GM12874 (cell line): ENCODE measurements around the gene SLC48A1.

Source experiments
- TF ChIP-seq, protein P1 (sequence below): IDR thresholded peaks from 2 replicates; pipeline ENCODE4 v1.5.1; 2011; ENCODE audit warnings: low read depth, mild to moderate bottlenecking, control low read depth, low read length, moderate library complexity; ENCODE audit not compliant: insufficient read depth

The SLC48A1 gene

DNA sequence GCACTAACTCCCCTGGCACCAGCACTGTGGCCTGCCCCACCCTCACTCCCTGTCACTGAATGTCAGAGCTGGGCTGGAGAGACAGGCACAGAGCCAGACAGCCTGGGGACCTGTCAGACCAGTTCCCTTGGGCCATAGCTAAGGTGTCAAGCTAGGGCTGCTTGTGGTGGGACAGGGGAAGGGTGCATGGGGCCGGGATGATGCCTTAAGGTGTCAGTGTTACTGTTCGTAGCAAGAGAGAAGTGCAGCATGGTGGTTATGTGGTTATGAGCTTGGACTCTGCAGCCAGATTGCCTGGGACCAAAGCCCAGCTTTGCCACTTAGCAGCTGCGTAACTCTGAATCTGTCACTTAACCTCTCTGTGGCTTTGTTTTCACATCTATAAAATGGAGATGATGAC lies 18.2 kb upstream of the SLC48A1 start:
- TF ChIP-seq, protein P1, sequence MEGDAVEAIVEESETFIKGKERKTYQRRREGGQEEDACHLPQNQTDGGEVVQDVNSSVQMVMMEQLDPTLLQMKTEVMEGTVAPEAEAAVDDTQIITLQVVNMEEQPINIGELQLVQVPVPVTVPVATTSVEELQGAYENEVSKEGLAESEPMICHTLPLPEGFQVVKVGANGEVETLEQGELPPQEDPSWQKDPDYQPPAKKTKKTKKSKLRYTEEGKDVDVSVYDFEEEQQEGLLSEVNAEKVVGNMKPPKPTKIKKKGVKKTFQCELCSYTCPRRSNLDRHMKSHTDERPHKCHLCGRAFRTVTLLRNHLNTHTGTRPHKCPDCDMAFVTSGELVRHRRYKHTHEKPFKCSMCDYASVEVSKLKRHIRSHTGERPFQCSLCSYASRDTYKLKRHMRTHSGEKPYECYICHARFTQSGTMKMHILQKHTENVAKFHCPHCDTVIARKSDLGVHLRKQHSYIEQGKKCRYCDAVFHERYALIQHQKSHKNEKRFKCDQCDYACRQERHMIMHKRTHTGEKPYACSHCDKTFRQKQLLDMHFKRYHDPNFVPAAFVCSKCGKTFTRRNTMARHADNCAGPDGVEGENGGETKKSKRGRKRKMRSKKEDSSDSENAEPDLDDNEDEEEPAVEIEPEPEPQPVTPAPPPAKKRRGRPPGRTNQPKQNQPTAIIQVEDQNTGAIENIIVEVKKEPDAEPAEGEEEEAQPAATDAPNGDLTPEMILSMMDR = no peak

DNA sequence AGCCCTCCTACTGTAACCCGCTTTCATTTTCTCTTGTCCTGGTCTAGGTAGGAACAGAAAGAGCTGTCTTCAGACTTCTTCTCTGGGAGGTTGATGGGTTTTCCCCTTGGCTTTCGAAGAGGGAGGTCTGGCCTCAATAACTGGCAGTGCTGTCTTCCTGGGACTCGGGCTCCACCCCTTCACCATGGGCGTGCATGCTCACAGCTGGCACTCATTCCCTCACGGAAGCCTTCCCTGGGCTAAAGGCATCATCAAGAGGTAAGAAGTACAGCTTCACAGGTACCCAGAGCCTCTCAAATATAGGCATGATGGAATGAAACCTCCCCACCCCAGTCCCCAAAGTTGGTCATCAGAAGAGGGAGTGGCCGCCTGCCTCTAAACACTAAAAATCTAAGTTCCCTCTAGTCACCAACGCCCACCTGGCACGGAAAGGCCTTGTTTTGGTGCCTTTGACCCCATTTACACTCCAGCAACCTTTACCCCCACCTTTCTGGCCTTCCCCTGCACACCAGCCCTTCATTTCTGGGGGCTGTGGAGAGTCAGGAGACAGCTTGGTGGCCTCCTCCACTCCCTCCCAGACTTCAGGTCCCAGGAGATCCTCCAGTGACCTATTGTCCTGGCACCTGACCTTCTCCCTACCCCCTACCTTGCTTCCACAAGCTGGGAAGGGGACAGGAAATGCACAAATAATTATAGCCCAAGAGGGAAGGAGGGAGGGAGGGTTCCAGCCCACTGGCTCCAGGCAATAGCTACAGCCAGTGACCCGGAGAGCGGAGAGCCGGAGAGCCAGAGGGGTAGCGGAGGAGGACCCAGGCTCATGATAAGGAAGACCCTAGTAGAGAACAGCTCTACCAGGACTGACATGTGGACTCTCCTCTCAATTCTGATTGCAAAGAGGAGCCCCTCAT lies 17.1 kb upstream of the SLC48A1 start:
- TF ChIP-seq, protein P1 = no peak

DNA sequence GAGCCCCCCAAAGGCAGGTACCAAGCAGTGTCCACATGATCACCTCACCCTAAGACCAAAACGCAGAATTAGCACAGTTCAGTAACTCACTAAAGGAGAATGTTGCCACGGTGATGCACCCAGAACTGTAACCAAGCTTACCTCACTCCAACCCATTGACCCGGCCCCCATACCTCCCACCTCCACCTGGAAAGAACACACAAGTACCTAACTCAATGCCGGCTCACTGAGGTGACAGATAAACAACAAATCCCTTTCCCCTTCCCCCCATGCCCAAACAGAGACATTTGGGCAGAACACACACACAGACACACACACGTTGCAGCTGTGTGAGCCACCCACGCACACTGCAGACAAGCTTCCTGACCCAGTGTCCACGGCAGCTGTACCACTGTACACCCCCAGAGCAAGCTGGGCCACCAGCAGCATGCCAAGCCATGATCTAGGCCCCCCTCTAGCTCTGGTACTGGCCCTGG lies 15.6 kb upstream of the SLC48A1 start:
- TF ChIP-seq, protein P1 = no peak

DNA sequence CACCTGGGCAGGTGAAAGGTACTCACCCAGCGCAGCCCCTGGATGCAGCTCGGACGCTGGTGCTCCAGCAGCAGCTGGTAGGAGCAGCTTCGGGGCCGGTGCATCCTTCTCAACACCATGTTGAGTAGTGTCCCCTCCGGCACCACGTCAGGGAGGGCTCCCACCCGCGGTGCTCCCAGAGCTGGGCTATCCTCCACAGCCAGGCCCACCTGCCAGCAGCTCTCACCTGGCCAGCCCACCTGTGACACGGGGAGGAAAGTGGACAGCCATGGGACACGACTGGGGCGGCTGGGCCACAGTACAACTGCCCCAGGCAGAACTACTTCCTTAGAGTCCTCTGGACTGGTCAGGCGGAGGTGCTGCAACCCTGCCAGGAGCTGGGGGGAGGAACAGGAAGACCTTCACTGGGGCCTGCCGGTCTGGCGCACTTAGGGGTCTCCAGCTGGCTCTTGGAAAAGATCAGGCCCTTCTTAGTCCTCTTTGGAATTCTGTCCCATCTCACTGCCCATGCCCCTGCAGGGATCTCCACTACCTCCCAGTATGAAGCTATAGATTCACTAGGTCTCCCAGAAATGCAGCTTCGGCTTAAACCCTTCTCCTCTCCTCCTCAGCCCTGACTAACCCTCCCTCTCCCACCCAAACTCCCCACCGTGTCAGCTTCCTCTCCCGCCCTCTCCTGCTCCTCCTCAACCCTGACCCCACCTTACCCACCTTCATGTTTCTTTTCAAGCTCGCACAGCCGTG lies 15.0 kb upstream of the SLC48A1 start:
- TF ChIP-seq, protein P1 = no peak

DNA sequence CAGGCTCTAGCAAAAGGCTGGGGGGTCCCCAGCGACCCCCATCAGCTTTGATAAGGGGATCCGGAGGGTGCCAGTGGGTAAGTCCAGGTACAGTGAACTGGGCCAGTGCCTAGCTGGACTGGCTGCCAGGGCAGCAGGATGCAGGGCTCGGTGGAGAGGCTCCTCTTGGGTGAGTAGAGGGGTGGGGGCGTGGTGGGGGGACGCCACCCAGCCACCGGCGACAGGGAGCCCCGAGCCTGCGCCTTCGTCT lies 14.5 kb upstream of the SLC48A1 start:
- TF ChIP-seq, protein P1 = no peak

DNA sequence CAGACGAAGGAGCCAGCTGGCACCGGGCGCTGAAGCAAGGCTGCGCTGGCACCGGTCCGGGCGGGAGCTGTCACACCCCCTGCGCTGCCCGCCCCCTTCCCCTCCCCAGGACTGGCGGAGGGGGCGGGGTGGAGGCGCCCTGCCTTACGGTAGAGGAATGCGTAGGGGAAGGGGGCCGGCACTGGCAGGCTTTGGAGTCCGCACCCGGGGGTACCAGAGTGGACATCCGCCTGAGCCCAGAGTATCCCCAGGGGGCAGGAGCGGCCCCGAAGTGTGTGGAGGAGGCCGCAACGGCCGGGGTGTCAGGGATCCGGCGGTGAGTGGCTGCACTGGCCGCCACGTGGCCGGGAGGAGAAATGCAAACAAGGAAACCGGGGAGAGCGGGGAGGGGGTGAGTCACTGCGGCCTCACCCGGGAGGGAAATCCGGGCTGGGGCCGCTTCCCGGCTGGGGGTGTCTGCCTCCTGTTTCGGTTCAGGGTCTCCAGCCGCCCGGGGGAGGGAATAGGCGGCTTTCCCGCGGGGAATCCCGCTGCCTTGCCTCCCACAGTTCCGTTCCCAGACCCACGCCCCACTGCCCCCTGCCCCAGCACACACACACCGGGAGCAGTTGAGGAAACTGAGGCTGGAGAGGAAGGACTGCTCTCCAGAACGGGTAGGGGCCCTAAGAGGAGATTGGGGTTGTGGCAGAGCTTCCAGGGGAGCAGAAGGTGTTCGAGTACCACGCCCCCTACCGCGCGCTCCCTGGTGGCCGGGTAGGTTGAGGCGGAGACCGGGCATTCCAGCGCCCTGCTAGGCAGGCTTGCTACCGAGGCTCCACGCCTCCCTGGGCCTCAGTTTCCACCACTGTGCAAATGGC lies 14.0 kb upstream of the SLC48A1 start, which contains the start of gene RAPGEF3:
TSS of gene RAPGEF3 (minus strand) at position 47 of the 857 bp plus-strand sequence. CDS start 324 bp downstream, outside the sequence.
- TF ChIP-seq, protein P1 = peak; percentile 76
